SK-N-SH (cell line): ENCODE data around the gene BMI1.

Experiments
- EZH2phosphoT487 ChIP-seq: fragments of 200-600 bp; sonication (generic); IDR thresholded peaks from 2 replicates; pipeline ENCODE4 v1.6.1; 2017; ENCODE audit warnings: low read depth, mixed run types, mild to moderate bottlenecking, antibody characterized with exemption, moderate library complexity, borderline replicate concordance
- FOXM1 ChIP-seq: IDR thresholded peaks from 2 replicates; pipeline ENCODE4 v1.4.0; 2012; ENCODE audit warnings: low read depth, mild to moderate bottlenecking
- POLR2AphosphoS5 ChIP-seq: IDR thresholded peaks from 2 replicates; pipeline ENCODE4 v1.6.1; 2012; ENCODE audit warnings: low read depth, low read length
- SMC3 ChIP-seq: IDR thresholded peaks from 2 replicates; pipeline ENCODE4 v1.6.1; 2012; ENCODE audit warnings: low read depth, low read length, improper control_type of control experiment
- TF ChIP-seq, protein P1 (sequence below): fragments of 150-350 bp; IDR thresholded peaks from 2 replicates; pipeline ENCODE4 v1.6.1; 2017; ENCODE audit warnings: antibody characterized with exemption, low read length, low read depth, borderline replicate concordance
- TF ChIP-seq, protein P2 (sequence below): fragments of 200-600 bp; sonication (generic); IDR thresholded peaks from 2 replicates; pipeline ENCODE4 v1.6.1; 2017; ENCODE audit warnings: antibody characterized with exemption, mild to moderate bottlenecking, moderate library complexity

DNA sequence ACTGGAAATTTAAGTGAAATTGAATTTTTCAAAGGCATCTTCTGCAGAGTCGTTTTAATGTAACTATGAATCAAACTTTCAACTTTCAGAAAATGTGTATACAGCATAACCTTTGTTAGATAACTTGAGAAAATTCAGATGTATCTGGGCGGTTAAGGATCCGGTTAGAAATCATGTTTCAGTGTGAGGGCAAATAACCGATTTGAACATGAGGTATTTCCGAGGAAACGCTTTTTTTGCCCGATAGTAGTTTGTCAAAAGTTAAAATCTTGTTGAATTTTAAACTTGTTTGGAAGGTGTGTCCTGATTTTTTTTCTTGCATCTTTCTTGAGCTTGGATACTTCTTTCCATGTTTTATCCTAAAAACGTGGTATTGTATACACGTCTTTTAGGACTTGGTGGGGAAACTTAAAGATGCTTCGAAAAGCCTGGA, 1.3 kb upstream of the BMI1 start:
- TF ChIP-seq, protein P1, sequence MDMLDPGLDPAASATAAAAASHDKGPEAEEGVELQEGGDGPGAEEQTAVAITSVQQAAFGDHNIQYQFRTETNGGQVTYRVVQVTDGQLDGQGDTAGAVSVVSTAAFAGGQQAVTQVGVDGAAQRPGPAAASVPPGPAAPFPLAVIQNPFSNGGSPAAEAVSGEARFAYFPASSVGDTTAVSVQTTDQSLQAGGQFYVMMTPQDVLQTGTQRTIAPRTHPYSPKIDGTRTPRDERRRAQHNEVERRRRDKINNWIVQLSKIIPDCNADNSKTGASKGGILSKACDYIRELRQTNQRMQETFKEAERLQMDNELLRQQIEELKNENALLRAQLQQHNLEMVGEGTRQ = no peak
- TF ChIP-seq, protein P2, sequence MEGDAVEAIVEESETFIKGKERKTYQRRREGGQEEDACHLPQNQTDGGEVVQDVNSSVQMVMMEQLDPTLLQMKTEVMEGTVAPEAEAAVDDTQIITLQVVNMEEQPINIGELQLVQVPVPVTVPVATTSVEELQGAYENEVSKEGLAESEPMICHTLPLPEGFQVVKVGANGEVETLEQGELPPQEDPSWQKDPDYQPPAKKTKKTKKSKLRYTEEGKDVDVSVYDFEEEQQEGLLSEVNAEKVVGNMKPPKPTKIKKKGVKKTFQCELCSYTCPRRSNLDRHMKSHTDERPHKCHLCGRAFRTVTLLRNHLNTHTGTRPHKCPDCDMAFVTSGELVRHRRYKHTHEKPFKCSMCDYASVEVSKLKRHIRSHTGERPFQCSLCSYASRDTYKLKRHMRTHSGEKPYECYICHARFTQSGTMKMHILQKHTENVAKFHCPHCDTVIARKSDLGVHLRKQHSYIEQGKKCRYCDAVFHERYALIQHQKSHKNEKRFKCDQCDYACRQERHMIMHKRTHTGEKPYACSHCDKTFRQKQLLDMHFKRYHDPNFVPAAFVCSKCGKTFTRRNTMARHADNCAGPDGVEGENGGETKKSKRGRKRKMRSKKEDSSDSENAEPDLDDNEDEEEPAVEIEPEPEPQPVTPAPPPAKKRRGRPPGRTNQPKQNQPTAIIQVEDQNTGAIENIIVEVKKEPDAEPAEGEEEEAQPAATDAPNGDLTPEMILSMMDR = no peak
- no peak for TF ChIP-seq FOXM1
- no peak for TF ChIP-seq EZH2phosphoT487
- no peak for TF ChIP-seq POLR2AphosphoS5
- no peak for TF ChIP-seq SMC3
